ENCODE data around the gene PRKACB.
"Not testable (repeated sequence)": the region's sequence is repeated elsewhere in the genome, so short reads cannot be mapped to it uniquely, and the experiment has no call there.

Gene PRKACB

DNA sequence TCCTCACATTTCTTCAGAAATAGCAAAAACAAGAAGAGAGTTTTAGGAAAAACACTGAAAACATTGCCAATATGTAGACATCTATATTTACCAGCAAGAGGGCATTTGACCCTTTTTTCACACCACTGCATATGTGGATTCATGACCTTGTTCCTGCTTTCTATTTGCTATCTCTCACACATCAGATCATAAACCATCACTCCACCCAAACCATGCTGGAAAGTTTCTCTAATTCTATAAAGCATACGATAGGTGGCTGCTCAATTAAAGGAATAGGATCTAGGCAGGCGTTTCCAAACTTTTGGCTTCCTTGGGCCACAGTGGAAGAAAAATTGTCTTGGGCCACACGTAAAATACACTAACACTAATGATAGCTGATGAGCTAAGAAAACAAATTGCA is 121.8 kb downstream of the PRKACB start:
- no peak for DNase-seq (ENCODE audit: low read depth in 2 of 2, low spot score in 1 of 2)

GRCh38 chr1:84266748-84267147 is 122.7 kb downstream of the PRKACB start:
- no peak for DNase-seq (ENCODE audit: low read depth in 2 of 2, low spot score in 1 of 2)

- DNase-seq (ENCODE audit: low read depth in 2 of 2, low spot score in 1 of 2) = no peak
Measured at GRCh38 chr1:84267476-84267875, 123.4 kb downstream of the PRKACB start.

- no peak for DNase-seq (ENCODE audit: low read depth in 2 of 2, low spot score in 1 of 2)
Measured at GRCh38 chr1:84268346-84268745, 124.3 kb downstream of the PRKACB start.

DNA sequence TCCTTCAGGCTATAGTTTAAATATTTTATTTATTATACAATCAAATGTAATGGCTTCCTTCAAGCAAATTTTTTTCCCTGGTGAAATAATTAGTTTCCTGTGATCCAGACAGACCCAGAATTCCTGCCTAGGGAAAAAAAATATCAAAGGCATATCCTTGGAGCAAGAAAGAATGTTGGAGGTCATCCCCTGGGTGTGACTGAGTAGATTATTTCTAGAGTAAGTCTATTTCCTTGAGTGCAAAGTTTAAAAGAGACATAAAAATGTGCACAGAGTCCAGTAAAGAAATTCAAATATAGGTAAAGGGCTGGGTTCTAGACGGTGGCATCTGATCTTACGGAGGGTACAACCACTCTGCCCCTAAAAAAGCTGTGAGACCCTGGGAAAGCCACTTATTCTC is 125.2 kb downstream of the PRKACB start:
- no peak for DNase-seq (ENCODE audit: low read depth in 2 of 2, low spot score in 1 of 2)

- DNase-seq (ENCODE audit: low read depth in 2 of 2, low spot score in 1 of 2) = no peak
Measured at GRCh38 chr1:84271441-84272151, 127.5 kb downstream of the PRKACB start.

GRCh38 chr1:84272401-84272800 is 128.3 kb downstream of the PRKACB start:
- DNase-seq (ENCODE audit: low read depth in 2 of 2, low spot score in 1 of 2) = no peak

- no peak for DNase-seq (ENCODE audit: low read depth in 2 of 2, low spot score in 1 of 2)
Measured at GRCh38 chr1:84277343-84278059, 133.4 kb downstream of the PRKACB start.

- no peak for DNase-seq (ENCODE audit: low read depth in 2 of 2, low spot score in 1 of 2)
Measured at GRCh38 chr1:84278905-84279304, 134.8 kb downstream of the PRKACB start.

- no peak for DNase-seq (ENCODE audit: low read depth in 2 of 2, low spot score in 1 of 2)
Measured at GRCh38 chr1:84280912-84281311, 136.8 kb downstream of the PRKACB start.

GRCh38 chr1:84282780-84283333 is 138.8 kb downstream of the PRKACB start:
- no peak for DNase-seq (ENCODE audit: low read depth in 2 of 2, low spot score in 1 of 2)

DNA sequence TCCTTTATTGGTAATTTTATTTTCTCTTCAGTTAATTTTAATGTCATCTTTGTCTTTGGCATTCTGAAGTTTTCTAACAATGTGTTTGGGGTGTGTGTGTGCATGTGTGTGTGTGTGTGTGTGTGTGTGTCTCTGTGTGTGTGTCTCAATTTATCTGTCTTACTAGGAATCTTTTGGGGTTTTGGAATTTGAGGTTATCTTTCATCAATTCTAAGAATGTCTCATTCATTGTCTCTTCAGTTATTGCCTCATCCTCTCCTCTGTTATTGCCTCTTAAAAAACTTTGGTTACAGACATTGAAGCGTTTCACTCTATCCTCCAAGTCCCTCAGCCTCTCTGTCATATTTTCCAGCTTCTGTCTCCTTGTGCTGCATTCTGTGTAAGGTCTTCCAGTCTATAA is 139.3 kb downstream of the PRKACB start:
- no peak for DNase-seq (ENCODE audit: low read depth in 2 of 2, low spot score in 1 of 2)

GRCh38 chr1:84286071-84286470 is 142.0 kb downstream of the PRKACB start:
- DNase-seq (ENCODE audit: low read depth in 2 of 2, low spot score in 1 of 2) = no peak

DNA sequence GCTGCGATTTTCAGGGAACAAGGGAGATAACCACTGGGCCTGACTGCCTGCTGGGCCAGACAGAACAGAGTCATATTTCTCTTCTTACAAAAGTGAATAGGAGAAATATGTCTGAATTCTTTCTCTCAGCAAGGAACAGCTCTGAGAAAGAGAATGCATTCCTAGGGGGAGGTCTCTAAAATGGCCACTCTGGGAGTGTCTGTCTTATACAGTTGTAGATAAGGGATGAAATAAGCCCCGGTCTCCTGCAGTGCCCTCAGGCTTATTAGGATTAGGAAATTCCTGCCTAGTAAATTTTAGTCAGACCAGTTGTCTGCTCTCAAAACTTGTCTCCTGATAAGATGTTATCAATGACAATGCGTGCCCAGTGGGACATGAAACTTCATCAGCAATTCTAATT is 143.3 kb downstream of the PRKACB start:
- not testable (repeated sequence) for DNase-seq (ENCODE audit: low read depth in 2 of 2, low spot score in 1 of 2)

Measured in stimulated activated CD8-positive, alpha-beta memory T cell treated with anti-CD3 and anti-CD28 coated beads, Interleukin-4, amount 100 ng/mL, for 4 hours (primary cell).